Activated naive CD4-positive, alpha-beta T cell treated with anti-CD3 and anti-CD28 coated beads, Interleukin-2, amount 50 U/mL, for 24 hours (primary cell): ENCODE data around the gene SLC37A2.
"Not testable (repeated sequence)": the region's sequence is repeated elsewhere in the genome, so short reads cannot be mapped to it uniquely, and the experiment has no call there.

Experiments used
- H3K27ac Mint-ChIP-seq: one replicate; pipeline ENCODE4 v1.8.0; 2021; ENCODE audit warnings: mild to moderate bottlenecking, mixed read lengths
- H3K27me3 Mint-ChIP-seq: one replicate; pipeline ENCODE4 v1.8.0; 2021; ENCODE audit warnings: mixed read lengths
- H3K36me3 Mint-ChIP-seq: one replicate; pipeline ENCODE4 v1.8.0; 2021; ENCODE audit warnings: mixed read lengths
- H3K4me1 Mint-ChIP-seq: one replicate; pipeline ENCODE4 v1.8.0; 2021; ENCODE audit warnings: mixed read lengths
- H3K4me3 Mint-ChIP-seq: one replicate; pipeline ENCODE4 v1.8.0; 2021; ENCODE audit warnings: mild to moderate bottlenecking, mixed read lengths
- H3K9me3 Mint-ChIP-seq: one replicate; pipeline ENCODE4 v1.8.0; 2021; ENCODE audit warnings: mixed read lengths

The SLC37A2 gene

GRCh38 chr11:125062931-125063428 lies at the start of gene SLC37A2:
TSS of gene SLC37A2 (plus strand) at chr11:125063305. CDS start at chr11:125063368, 63 bp downstream.
- peaks cover 31% of the 10 kb centered on the region for H3K27me3 Mint-ChIP-seq
- no peaks in the 10 kb centered on the region for H3K9me3 Mint-ChIP-seq
- H3K36me3 Mint-ChIP-seq, result no peaks in the 10 kb centered on the region
- no peak within 1 kb of the TSS for H3K27ac Mint-ChIP-seq
- peak within 1 kb of the TSS; percentile 86 for H3K4me3 Mint-ChIP-seq
- peaks cover 6% of the 10 kb centered on the region for H3K4me1 Mint-ChIP-seq

DNA sequence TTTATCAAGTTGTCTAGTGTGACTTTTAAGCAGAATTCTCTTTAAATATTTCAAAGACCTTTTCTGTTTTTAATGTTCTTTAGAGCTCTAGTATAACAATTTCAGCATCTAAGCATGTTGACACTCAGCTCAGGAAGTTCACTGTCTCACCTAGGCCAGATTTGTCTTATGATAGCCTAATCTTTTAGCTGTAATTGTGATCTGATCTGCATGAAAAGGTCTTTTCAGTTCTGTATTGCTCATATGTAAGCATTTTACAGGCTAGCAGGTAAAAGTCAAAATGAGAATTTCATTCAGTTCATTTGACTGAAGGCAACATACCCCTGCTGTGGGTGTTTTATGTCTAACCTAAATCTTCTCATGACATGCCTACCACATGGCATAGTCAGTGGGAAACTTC lies 46.7 kb upstream of the SLC37A2 start:
- no peak overlapping the region for H3K4me3 Mint-ChIP-seq
- no peak overlapping the region for H3K27ac Mint-ChIP-seq
- H3K27me3 Mint-ChIP-seq, result no peaks in the 10 kb centered on the region
- no peaks in the 10 kb centered on the region for H3K4me1 Mint-ChIP-seq
- H3K36me3 Mint-ChIP-seq, result peaks cover 8% of the 10 kb centered on the region
- H3K9me3 Mint-ChIP-seq, result no peaks in the 10 kb centered on the region

DNA sequence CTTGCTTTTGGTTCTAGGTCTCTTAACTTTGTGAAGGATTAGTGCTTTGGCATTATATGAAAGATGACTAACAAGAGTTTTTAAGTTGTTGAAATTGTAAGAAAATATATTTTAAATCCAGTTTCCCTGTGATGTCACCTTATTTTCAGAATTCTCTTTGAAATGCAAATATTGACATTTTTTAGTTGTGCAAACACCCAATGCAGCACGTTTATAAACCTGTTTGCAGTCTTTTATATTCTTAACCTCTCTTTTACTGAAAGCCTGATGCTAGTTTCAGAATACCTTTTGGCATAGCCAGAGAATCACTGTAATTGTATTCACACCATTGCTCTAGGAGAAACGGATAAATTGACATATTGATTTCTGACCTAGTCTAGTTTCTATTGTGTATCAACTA lies 42.8 kb upstream of the SLC37A2 start:
- no peak overlapping the region for H3K27ac Mint-ChIP-seq

GRCh38 chr11:125022551-125022950 lies 40.6 kb upstream of the SLC37A2 start:
- Mint-ChIP-seq H3K27ac (no peak overlapping the region), H3K27me3 (no peaks in the 10 kb centered on the region), H3K36me3 (no peaks in the 10 kb centered on the region), H3K9me3 (no peaks in the 10 kb centered on the region), H3K4me1 (no peaks in the 10 kb centered on the region), H3K4me3 (no peak overlapping the region)

More for the DNA sequence above, 42.8 kb upstream of the SLC37A2 start:
- H3K9me3 Mint-ChIP-seq, result no peaks in the 10 kb centered on the region
- H3K36me3 Mint-ChIP-seq, result no peaks in the 10 kb centered on the region
- no peak overlapping the region for H3K4me3 Mint-ChIP-seq
- no peaks in the 10 kb centered on the region for H3K4me1 Mint-ChIP-seq
- no peaks in the 10 kb centered on the region for H3K27me3 Mint-ChIP-seq

DNA sequence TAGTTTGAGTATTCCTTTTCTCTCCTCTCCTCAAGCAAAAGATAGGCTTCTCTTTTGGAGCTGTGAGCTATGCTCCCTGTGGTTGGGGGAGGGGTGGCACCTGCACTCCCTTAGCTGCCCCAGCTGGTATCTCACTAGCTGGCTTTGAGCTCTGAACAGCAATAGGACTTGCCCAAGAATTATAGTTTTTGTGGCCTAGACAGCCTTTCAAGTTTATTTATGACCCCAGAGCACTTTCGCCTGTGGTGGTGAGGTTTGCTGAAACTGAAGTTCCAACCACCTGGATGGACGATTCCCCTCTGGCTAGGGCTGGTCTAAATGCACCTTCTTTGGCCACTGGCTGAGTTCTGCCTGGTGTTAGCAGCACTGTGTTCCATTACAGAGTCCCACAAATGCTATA lies 37.1 kb upstream of the SLC37A2 start:
- H3K4me3 Mint-ChIP-seq, result no peak overlapping the region
- H3K27ac Mint-ChIP-seq, result no peak overlapping the region
- H3K4me1 Mint-ChIP-seq, result no peaks in the 10 kb centered on the region
- peaks cover 13% of the 10 kb centered on the region for H3K36me3 Mint-ChIP-seq
- H3K9me3 Mint-ChIP-seq, result no peaks in the 10 kb centered on the region
- H3K27me3 Mint-ChIP-seq, result no peaks in the 10 kb centered on the region

- not testable (repeated sequence) for H3K4me1 Mint-ChIP-seq, H3K27ac Mint-ChIP-seq, H3K4me3 Mint-ChIP-seq, H3K9me3 Mint-ChIP-seq, H3K27me3 Mint-ChIP-seq
- peaks cover 25% of the 10 kb centered on the region for H3K36me3 Mint-ChIP-seq
Observed at GRCh38 chr11:125029431-125029830, 33.7 kb upstream of the SLC37A2 start.

DNA sequence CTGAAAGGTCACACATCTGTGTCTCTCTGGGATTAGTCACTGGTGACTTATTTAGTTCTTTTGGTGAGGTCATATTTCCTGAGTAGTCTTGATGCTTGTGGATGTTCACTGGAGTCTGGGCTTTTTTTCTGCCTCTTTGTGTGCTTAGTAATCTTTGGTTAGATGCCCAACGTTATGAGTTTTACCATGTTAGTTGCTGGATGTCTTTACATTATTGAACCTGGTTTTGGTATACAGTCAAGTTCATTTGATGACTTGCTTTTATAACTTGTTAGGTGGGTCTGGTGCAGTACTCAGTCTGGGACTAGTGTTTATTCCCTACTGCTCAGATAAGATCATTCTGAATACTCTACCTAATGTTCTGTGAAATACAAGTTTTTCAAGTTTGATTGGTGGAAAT lies 26.2 kb upstream of the SLC37A2 start:
- no peaks in the 10 kb centered on the region for H3K27me3 Mint-ChIP-seq
- peaks cover 6% of the 10 kb centered on the region for H3K9me3 Mint-ChIP-seq
- no peaks in the 10 kb centered on the region for H3K4me1 Mint-ChIP-seq
- H3K27ac Mint-ChIP-seq, result no peak overlapping the region
- no peak overlapping the region for H3K4me3 Mint-ChIP-seq
- H3K36me3 Mint-ChIP-seq, result peaks cover 27% of the 10 kb centered on the region

GRCh38 chr11:125049164-125049792 lies 13.8 kb upstream of the SLC37A2 start:
- no peak overlapping the region for H3K27ac Mint-ChIP-seq
- H3K4me1 Mint-ChIP-seq, result no peaks in the 10 kb centered on the region
- no peaks in the 10 kb centered on the region for H3K27me3 Mint-ChIP-seq
- H3K4me3 Mint-ChIP-seq, result no peak overlapping the region
- peaks cover 1% of the 10 kb centered on the region for H3K36me3 Mint-ChIP-seq
- H3K9me3 Mint-ChIP-seq, result no peaks in the 10 kb centered on the region

- H3K9me3 Mint-ChIP-seq, result no peaks in the 10 kb centered on the region
- H3K36me3 Mint-ChIP-seq, result no peaks in the 10 kb centered on the region
- no peak overlapping the region for H3K4me3 Mint-ChIP-seq
- H3K27me3 Mint-ChIP-seq, result peaks cover under 1% of the 10 kb centered on the region
- no peak overlapping the region for H3K27ac Mint-ChIP-seq
- H3K4me1 Mint-ChIP-seq, result no peaks in the 10 kb centered on the region
Observed at GRCh38 chr11:125052047-125052446, 11.1 kb upstream of the SLC37A2 start.

DNA sequence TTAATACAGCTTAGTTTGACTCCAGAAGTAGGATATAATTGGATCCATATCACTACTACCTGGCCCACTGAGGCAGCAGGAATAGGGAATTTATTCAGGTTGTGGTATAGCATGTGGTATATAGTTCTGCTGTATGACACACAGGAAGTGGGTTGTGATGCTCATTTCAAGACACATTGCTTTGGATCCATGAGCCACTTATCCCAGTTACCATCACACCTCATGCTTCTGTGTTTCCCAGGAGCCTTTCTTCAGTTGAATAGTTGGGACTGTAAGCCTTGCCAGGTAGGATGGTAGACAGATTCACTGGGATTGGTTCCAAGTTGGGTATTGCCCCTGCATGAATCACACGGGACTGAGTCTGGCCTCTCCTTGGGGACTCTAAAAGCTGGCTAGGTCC lies 9.9 kb upstream of the SLC37A2 start:
- H3K4me1 Mint-ChIP-seq, result no peaks in the 10 kb centered on the region
- no peaks in the 10 kb centered on the region for H3K9me3 Mint-ChIP-seq
- no peak overlapping the region for H3K27ac Mint-ChIP-seq
- no peak overlapping the region for H3K4me3 Mint-ChIP-seq
- H3K27me3 Mint-ChIP-seq, result peaks cover 2% of the 10 kb centered on the region
- no peaks in the 10 kb centered on the region for H3K36me3 Mint-ChIP-seq

DNA sequence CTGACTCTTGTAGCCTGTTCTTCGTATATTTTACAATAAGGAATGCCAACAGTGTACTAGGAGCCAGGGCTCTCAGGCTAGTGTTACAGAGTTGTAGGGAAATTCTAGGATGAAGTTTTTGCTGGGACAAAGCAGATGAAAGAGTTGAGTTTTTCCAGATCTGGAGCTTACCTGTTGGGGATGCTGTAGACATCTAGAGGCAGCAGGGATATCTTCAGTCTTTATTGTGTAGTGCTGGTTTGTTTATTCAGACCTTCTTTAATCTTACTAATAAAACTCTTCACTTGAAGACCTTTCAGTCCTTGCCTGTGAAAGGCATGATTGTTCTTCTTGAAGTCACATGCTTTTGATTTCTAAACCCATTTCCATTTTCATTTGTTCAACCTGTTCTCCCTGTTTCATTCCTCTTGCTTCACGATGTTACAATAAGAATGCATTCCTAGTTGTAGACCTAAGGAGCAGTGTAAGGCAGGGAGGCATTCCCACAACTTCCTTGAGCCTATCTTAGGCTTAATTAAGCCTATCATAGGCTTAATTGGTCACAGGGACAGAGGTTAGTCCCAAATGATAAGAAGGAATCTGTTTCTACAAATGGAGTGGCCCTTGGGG lies 7.9 kb upstream of the SLC37A2 start:
- H3K9me3 Mint-ChIP-seq, result no peaks in the 10 kb centered on the region
- no peaks in the 10 kb centered on the region for H3K36me3 Mint-ChIP-seq
- no peak overlapping the region for H3K4me3 Mint-ChIP-seq
- H3K27ac Mint-ChIP-seq, result no peak overlapping the region
- no peaks in the 10 kb centered on the region for H3K4me1 Mint-ChIP-seq
- H3K27me3 Mint-ChIP-seq, result peaks cover 2% of the 10 kb centered on the region

- not testable (repeated sequence) for H3K36me3 Mint-ChIP-seq, H3K27ac Mint-ChIP-seq, H3K27me3 Mint-ChIP-seq, H3K4me3 Mint-ChIP-seq, H3K4me1 Mint-ChIP-seq, H3K9me3 Mint-ChIP-seq
Observed at GRCh38 chr11:125056111-125056510, 7.0 kb upstream of the SLC37A2 start.

GRCh38 chr11:125056931-125057692 lies 6.0 kb upstream of the SLC37A2 start:
- H3K9me3 Mint-ChIP-seq, result no peaks in the 10 kb centered on the region

GRCh38 chr11:125057693-125058016 lies 5.5 kb upstream of the SLC37A2 start:
- no peaks in the 10 kb centered on the region for H3K36me3 Mint-ChIP-seq
- no peak overlapping the region for H3K27ac Mint-ChIP-seq
- no peak overlapping the region for H3K4me3 Mint-ChIP-seq
- peaks cover 6% of the 10 kb centered on the region for H3K27me3 Mint-ChIP-seq
- H3K4me1 Mint-ChIP-seq, result peaks cover 3% of the 10 kb centered on the region
- no peaks in the 10 kb centered on the region for H3K9me3 Mint-ChIP-seq

More at GRCh38 chr11:125056931-125057692, 6.0 kb upstream of the SLC37A2 start:
- Mint-ChIP-seq H3K4me3 (no peak overlapping the region), H3K27me3 (peaks cover 4% of the 10 kb centered on the region), H3K27ac (no peak overlapping the region), H3K4me1 (no peaks in the 10 kb centered on the region), H3K36me3 (no peaks in the 10 kb centered on the region)

GRCh38 chr11:125061281-125061680 lies 1.8 kb upstream of the SLC37A2 start:
- Mint-ChIP-seq H3K36me3 (no peaks in the 10 kb centered on the region), H3K9me3 (no peaks in the 10 kb centered on the region), H3K4me3 (no peak overlapping the region), H3K4me1 (peaks cover 6% of the 10 kb centered on the region), H3K27me3 (peaks cover 25% of the 10 kb centered on the region), H3K27ac (no peak overlapping the region)

- Mint-ChIP-seq H3K4me1 (peaks cover 6% of the 10 kb centered on the region), H3K4me3 (peak overlapping the region; percentile 86), H3K9me3 (no peaks in the 10 kb centered on the region), H3K36me3 (no peaks in the 10 kb centered on the region), H3K27me3 (peaks cover 28% of the 10 kb centered on the region), H3K27ac (no peak overlapping the region)
Observed at GRCh38 chr11:125062218-125062930, 731 bp upstream of the SLC37A2 start.
